IMR-90 (cell line): ENCODE results near the gene CCDC63. TPM values are rescaled to one million over a fixed set of nuclear protein-coding genes. Genes with fewer than 3 reads are reported as not detected.

Experiments used
- ATAC-seq: fragments of 200-7000 bp; cut with Tn5 transposase; 2 replicates; pipeline ENCODE4 v1.9.1; 2020; ENCODE audit warnings: low read depth, mild to moderate bottlenecking, moderate library complexity
- BruUV-seq: library from RNA; stranded (reverse); fragments of 400-500 nt; replicated peaks from 2 replicates; lab custom pipeline; 2021; lab: Mats Ljungman, UMichigan
- CTCF ChIA-PET: fragments of 300-600 bp; formaldehyde crosslinking; extraction: SDS; loops from one replicate; lab custom pipeline; 2021; ENCODE audit warnings: antibody characterized with exemption; lab: Yijun Ruan, JAX
- POLR2A ChIA-PET: fragments of 300-600 bp; sonication (Branson Sonifier 250); formaldehyde crosslinking; loops from one replicate; lab custom pipeline; 2022; ENCODE audit warnings: antibody characterized with exemption; ENCODE audit not compliant: unreplicated experiment; lab: Charles Lee
- DNase-seq: peaks from one replicate; pipeline ENCODE4 v3.0.0; 2013
- H2AFZ ChIP-seq: replicated peaks from 2 replicates; pipeline ENCODE3; 2013; ENCODE audit warnings: low read length, mild to moderate bottlenecking; ENCODE audit not compliant: poor library complexity
- H2AK5ac ChIP-seq: 2 replicates; pipeline ENCODE4 v1.6.1; 2013; ENCODE audit warnings: low read depth, low read length, inconsistent platforms
- H2AK9ac ChIP-seq: replicated peaks from 2 replicates; pipeline ENCODE3; 2013; ENCODE audit warnings: mild to moderate bottlenecking, low read depth, low read length, moderate library complexity; ENCODE audit not compliant: poor library complexity
- H2BK120ac ChIP-seq: 2 replicates; pipeline ENCODE4 v1.6.1; 2013; ENCODE audit warnings: low read depth, low read length, inconsistent platforms
- H2BK15ac ChIP-seq: 3 replicates; pipeline ENCODE4 v1.6.1; 2013; ENCODE audit warnings: low read depth, low read length, inconsistent platforms
- H2BK20ac ChIP-seq: 2 replicates; pipeline ENCODE4 v1.6.1; 2013; ENCODE audit warnings: low read depth, mild to moderate bottlenecking, inconsistent platforms, low read length, moderate library complexity
- H2BK5ac ChIP-seq: 2 replicates; pipeline ENCODE4 v1.6.1; 2013; ENCODE audit warnings: mild to moderate bottlenecking, low read depth, low read length, inconsistent platforms; ENCODE audit not compliant: poor library complexity, severe bottlenecking
- H3K14ac ChIP-seq: replicated peaks from 2 replicates; pipeline ENCODE4 v1.6.1; 2013; ENCODE audit warnings: low read depth, low read length, inconsistent platforms
- H3K18ac ChIP-seq: 2 replicates; pipeline ENCODE4 v1.6.1; 2013; ENCODE audit warnings: low read depth, low read length, control low read depth
- H3K23ac ChIP-seq: 2 replicates; pipeline ENCODE4 v1.6.1; 2013; ENCODE audit warnings: low read depth, low read length, inconsistent platforms
- H3K27ac ChIP-seq: 2 replicates; pipeline ENCODE4 v1.5.1; 2013; ENCODE audit warnings: mild to moderate bottlenecking, control low read depth, low read length; ENCODE audit not compliant: insufficient read depth
- H3K27me3 ChIP-seq: 2 replicates; pipeline ENCODE4 v1.6.1; 2013; ENCODE audit warnings: low read length; ENCODE audit not compliant: control insufficient read depth, insufficient read depth
- H3K36me3 ChIP-seq: 2 replicates; pipeline ENCODE4 v1.6.1; 2013; ENCODE audit warnings: low read length, mixed read lengths; ENCODE audit not compliant: control insufficient read depth, insufficient read depth
- H3K4ac ChIP-seq: 2 replicates; pipeline ENCODE4 v1.6.1; 2013; ENCODE audit warnings: low read depth, low read length, inconsistent platforms
- H3K4me1 ChIP-seq: 2 replicates; pipeline ENCODE4 v1.6.1; 2013; ENCODE audit warnings: low read length, mixed read lengths; ENCODE audit not compliant: control insufficient read depth, insufficient read depth
- H3K4me2 ChIP-seq: 2 replicates; pipeline ENCODE4 v1.6.1; 2013; ENCODE audit warnings: low read depth, mild to moderate bottlenecking, control low read depth, low read length, moderate library complexity
- H3K4me3 ChIP-seq: 2 replicates; pipeline ENCODE4 v1.5.1; 2013; ENCODE audit warnings: low read depth, mild to moderate bottlenecking, control low read depth, low read length, moderate library complexity; ENCODE audit not compliant: insufficient read depth
- H3K56ac ChIP-seq: 2 replicates; pipeline ENCODE4 v1.6.1; 2013; ENCODE audit warnings: low read length, inconsistent platforms; ENCODE audit not compliant: insufficient read depth; ENCODE audit errors: extremely low read depth
- H3K79me1 ChIP-seq, 2 experiments: 2 replicates each; pipeline ENCODE4 v1.6.1; 2013; ENCODE audit warnings: low read length in 2 of 2, inconsistent platforms in 1 of 2, low read depth in 1 of 2
- H3K9ac ChIP-seq: 2 replicates; pipeline ENCODE4 v1.6.1; 2013; ENCODE audit warnings: low read depth, low read length, control low read depth
- H3K9me1 ChIP-seq: 2 replicates; pipeline ENCODE4 v1.6.1; 2013; ENCODE audit warnings: low read length, inconsistent platforms; ENCODE audit not compliant: insufficient read depth
- H3K9me3 ChIP-seq: 2 replicates; pipeline ENCODE4 v1.6.1; 2013; ENCODE audit warnings: low read length; ENCODE audit not compliant: control insufficient read depth, insufficient read depth
- H4K20me1 ChIP-seq: 2 replicates; pipeline ENCODE4 v1.6.1; 2013; ENCODE audit warnings: low read length, inconsistent platforms; ENCODE audit not compliant: insufficient read depth
- H4K5ac ChIP-seq: 2 replicates; pipeline ENCODE4 v1.6.1; 2013; ENCODE audit warnings: mild to moderate bottlenecking, low read depth, low read length, control low read depth
- H4K8ac ChIP-seq, 2 experiments: 2 replicates each; pipeline ENCODE4 v1.6.1; 2013; ENCODE audit warnings: low read depth in 2 of 2, low read length in 2 of 2, control low read depth in 1 of 2, inconsistent platforms in 1 of 2
- H4K91ac ChIP-seq: 2 replicates; pipeline ENCODE4 v1.6.1; 2013; ENCODE audit warnings: low read depth, low read length, inconsistent platforms; ENCODE audit not compliant: insufficient read depth
- CHD1 ChIP-seq: IDR thresholded peaks from 2 replicates; pipeline ENCODE4 v1.6.1; 2012; ENCODE audit warnings: low read depth, low read length, improper control_type of control experiment
- MAZ ChIP-seq: IDR thresholded peaks from 2 replicates; pipeline ENCODE4 v1.6.1; 2012; ENCODE audit warnings: low read depth, mild to moderate bottlenecking, low read length, improper control_type of control experiment, moderate library complexity, borderline replicate concordance
- MXI1 ChIP-seq: IDR thresholded peaks from 2 replicates; pipeline ENCODE4 v1.6.1; 2012; ENCODE audit warnings: low read depth, mild to moderate bottlenecking, low read length, moderate library complexity, borderline replicate concordance
- NFE2L2 ChIP-seq: fragments of 150-350 bp; IDR thresholded peaks from 2 replicates; pipeline ENCODE4 v1.6.1; 2016; ENCODE audit warnings: low read depth, mild to moderate bottlenecking, low read length
- POLR2A ChIP-seq: IDR thresholded peaks from 2 replicates; pipeline ENCODE4 v1.6.1; 2012; ENCODE audit warnings: mild to moderate bottlenecking, low read depth, low read length
- RAD21 ChIP-seq: IDR thresholded peaks from 2 replicates; pipeline ENCODE4 v1.6.1; 2012; ENCODE audit warnings: low read length, improper control_type of control experiment
- WGBS, 2 experiments: methylation state at CpG; one replicate each; pipeline versions ENCODE4 v1.1.5 to v1.1.7; 2013; ENCODE audit warnings: missing lambda C conversion rate in 2 of 2; ENCODE audit not compliant: insufficient read length in 1 of 2; ENCODE audit errors: extremely low coverage in 2 of 2; 5-methylcytosine and 5-hydroxymethylcytosine counted together
- dilution Hi-C: fragments of 300-500 bp; cut with HindIII; formaldehyde crosslinking; loops from one replicate; pipeline ENCODE4 v1.14.3; 2018; ENCODE audit warnings: low sequenced_read_pairs; ENCODE audit not compliant: unreplicated experiment
- in situ Hi-C: fragments of 300-500 bp; cut with MboI; formaldehyde crosslinking; loops from 3 replicates; pipeline ENCODE4 v1.14.3; 2019; ENCODE audit warnings: low sequenced_read_pairs, inconsistent platforms, mixed read lengths
- intact Hi-C: fragments of 100-400 bp; cut with micrococcal nuclease; formaldehyde crosslinking; loops from 2 replicates; pipeline ENCODE4 v1.10.0; 2022
- polyA plus RNA-seq, 3 experiments: library from polyadenylated mRNA; depleted of rRNA; stranded (reverse); fragments of >200 nt; gene quantifications; 2 replicates each; pipeline ENCODE4 v1.2.3, GENCODE V29; 2012; ENCODE audit warnings: low replicate concordance in 1 of 3
- total RNA-seq: library from RNA; depleted of rRNA; stranded (reverse); fragments of >200 nt; gene quantifications from 2 replicates; pipeline ENCODE4 v1.2.3, GENCODE V29; 2012

CCDC63 gene
- total and polyA plus RNA-seq, 2 of the 4 experiments (the other 2 are of a cell fraction), result not detected

GRCh38 chr12:110923692-110924334 is 77.0 kb downstream of the CCDC63 start:
- intact Hi-C loops, result no loop called here
- H4K20me1 ChIP-seq, result no peaks in the 10 kb centered on the region
- H4K5ac ChIP-seq, result no peak overlapping the region
- H3K36me3 ChIP-seq, result no peaks in the 10 kb centered on the region
- H3K4me1 ChIP-seq, result no peaks in the 10 kb centered on the region
- no peak overlapping the region for H2AK9ac ChIP-seq
- no peak overlapping the region for H3K14ac ChIP-seq
- H3K4me2 ChIP-seq, result no peak overlapping the region
- POLR2A ChIA-PET, result no interaction called here
- peaks cover 1% of the 10 kb centered on the region for H3K27me3 ChIP-seq
- dilution Hi-C loops, result no loop called here
- no peak overlapping the region for H3K23ac ChIP-seq
- no peak overlapping the region for H3K56ac ChIP-seq
- H3K4me3 ChIP-seq, result no peak overlapping the region
- no peak overlapping the region for H2BK15ac ChIP-seq
- no peaks in the 10 kb centered on the region for H3K9me3 ChIP-seq
- H3K4ac ChIP-seq, result no peak overlapping the region
- H3K79me1 ChIP-seq, result no peaks in the 10 kb centered on the region
- H2BK120ac ChIP-seq, result no peak overlapping the region
- no peak overlapping the region for H2AK5ac ChIP-seq
- DNase-seq (no peak), ATAC-seq (no peak)
- no peak overlapping the region for H2BK20ac ChIP-seq
- in situ Hi-C loops, result no loop called here
- TF ChIP-seq RAD21 (no peak), MXI1 (no peak), MAZ (no peak), NFE2L2 (no peak), CHD1 (no peak), POLR2A (no peak)
- no peak overlapping the region for H3K27ac ChIP-seq
- CTCF ChIA-PET, result no interaction called here
- no peak overlapping the region for H2BK5ac ChIP-seq
- H3K9ac ChIP-seq, result no peak overlapping the region
- no peak overlapping the region for H4K91ac ChIP-seq
- no TSS peak for BruUV-seq
- H3K9me1 ChIP-seq, result no peaks in the 10 kb centered on the region
- no peak overlapping the region for H4K8ac ChIP-seq
- H3K18ac ChIP-seq, result no peak overlapping the region
- H2AFZ ChIP-seq, result no peak overlapping the region
- 60% methylated on average over 1 of the region's 9 CpGs; no CpG with 5 or more reads in 1 of the 2 experiments for WGBS, 2 experiments
